K562 (cell line): ENCODE data around the gene NUB1.

Experiments
- ARHGAP35 ChIP-seq: fragments of 450-650 bp; IDR thresholded peaks from 2 replicates; pipeline ENCODE4 v1.6.1; 2018; ENCODE audit not compliant: partially characterized antibody
- EGR1 ChIP-seq: fragments of 450-650 bp; conservative IDR thresholded peaks from 2 replicates; pipeline ENCODE4 v1.6.1; 2017; ENCODE audit warnings: mild to moderate bottlenecking
- ESRRA ChIP-seq: fragments of 450-650 bp; IDR thresholded peaks from 2 replicates; pipeline ENCODE4 v1.6.1; 2014; ENCODE audit warnings: low read depth, mild to moderate bottlenecking, moderate library complexity, borderline replicate concordance
- JUNB ChIP-seq: fragments of 450-650 bp; formaldehyde crosslinking; conservative IDR thresholded peaks from 2 replicates; pipeline ENCODE4 v1.4.0; 2020; ENCODE audit warnings: mild to moderate bottlenecking
- POLR2A ChIP-seq: fragments of 450-650 bp; conservative IDR thresholded peaks from 2 replicates; pipeline ENCODE4 v1.6.1; 2016
- POLR3A ChIP-seq: IDR thresholded peaks from 2 replicates; pipeline ENCODE4 v1.6.1; 2011; ENCODE audit warnings: borderline replicate concordance, mild to moderate bottlenecking, moderate library complexity; ENCODE audit not compliant: insufficient read length, insufficient read depth; ENCODE audit errors: extremely low read depth
- RBM39 ChIP-seq: fragments of 200-400 bp; formaldehyde crosslinking; optimal IDR thresholded peaks from 2 replicates; pipeline ENCODE3; 2018; ENCODE audit warnings: low read depth, low read length
- SMARCA4 ChIP-seq: fragments of 450-650 bp; IDR thresholded peaks from 2 replicates; pipeline ENCODE4 v1.6.1; 2016
- ZNF584 ChIP-seq: fragments of 200-800 bp; sonication (Bioruptor generic); IDR thresholded peaks from 2 replicates; pipeline ENCODE4 v1.6.1; 2016; ENCODE audit warnings: low read depth, mild to moderate bottlenecking, missing genetic modification characterization, missing compliant biosample characterization

DNA sequence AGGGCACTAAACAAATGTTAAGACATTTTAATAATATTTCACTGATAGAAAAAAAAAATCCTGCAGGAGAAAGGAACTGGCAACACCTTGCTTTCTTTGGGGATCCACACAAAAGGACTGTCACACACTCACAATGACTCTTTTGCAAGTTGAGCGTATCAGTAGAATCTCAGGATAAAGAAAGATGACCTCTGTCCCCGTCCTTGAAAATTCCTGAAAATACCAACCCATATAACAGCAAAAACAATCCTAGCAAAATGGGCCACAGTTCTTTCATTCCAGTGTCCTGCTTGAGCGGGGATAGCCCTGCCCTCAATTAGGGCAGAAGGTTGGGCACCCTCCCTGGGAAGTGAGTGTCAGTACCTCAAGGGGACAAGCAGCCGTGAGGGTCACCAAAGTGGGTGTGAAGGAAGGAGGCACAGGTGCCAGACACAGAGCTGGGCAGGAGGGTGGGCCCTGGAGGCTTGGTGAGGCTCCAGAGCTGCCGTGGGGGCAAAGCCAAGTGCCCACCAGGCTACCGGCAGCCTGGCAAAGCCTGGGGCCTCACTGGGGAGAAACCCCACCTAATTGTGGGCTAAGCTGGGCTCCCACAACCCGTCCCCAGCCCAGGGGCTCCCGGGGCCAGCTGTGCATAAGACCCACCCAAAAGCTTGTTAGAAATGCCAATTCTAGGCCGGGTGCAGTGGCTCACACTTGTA, 65.4 kb downstream of the NUB1 start:
- TF ChIP-seq EGR1 (no peak), POLR2A (no peak), ARHGAP35 (no peak), RBM39 (no peak), ESRRA (no peak), SMARCA4 (no peak), JUNB (CRISPR knock-in tag) (no peak), ZNF584 (CRISPR knock-in tag) (no peak), POLR3A (no peak)
